ENCODE results near the gene C11orf52. TPM values are rescaled to one million over a fixed set of nuclear protein-coding genes. Genes with fewer than 3 reads are reported as not detected.
A peak's percentile ranks its signal among the peaks of the same experiment; 100 is the strongest.

C11orf52 gene
- total and polyA plus RNA-seq, 8 donors = 9.3 to 23.3 (median 12.6) TPM

GRCh38 chr11:111922803-111923202 is 4.1 kb downstream of the C11orf52 start:
- FAIRE-seq (no peak), ATAC-seq (peak in 1 of 4 donors; percentile 9), DNase-seq (peak in 3 of 6 donors; percentile 49 to 80 (median 51))
- H3K36me3 ChIP-seq = no peaks in the 10 kb centered on the region
- no peaks in the 10 kb centered on the region for H3K27me3 ChIP-seq
- 0 to 2% methylated on average over 2 of the region's 2 CpGs for WGBS, 2 donors
- no peak overlapping the region for H3K4me3 ChIP-seq
- TF ChIP-seq, protein P1, sequence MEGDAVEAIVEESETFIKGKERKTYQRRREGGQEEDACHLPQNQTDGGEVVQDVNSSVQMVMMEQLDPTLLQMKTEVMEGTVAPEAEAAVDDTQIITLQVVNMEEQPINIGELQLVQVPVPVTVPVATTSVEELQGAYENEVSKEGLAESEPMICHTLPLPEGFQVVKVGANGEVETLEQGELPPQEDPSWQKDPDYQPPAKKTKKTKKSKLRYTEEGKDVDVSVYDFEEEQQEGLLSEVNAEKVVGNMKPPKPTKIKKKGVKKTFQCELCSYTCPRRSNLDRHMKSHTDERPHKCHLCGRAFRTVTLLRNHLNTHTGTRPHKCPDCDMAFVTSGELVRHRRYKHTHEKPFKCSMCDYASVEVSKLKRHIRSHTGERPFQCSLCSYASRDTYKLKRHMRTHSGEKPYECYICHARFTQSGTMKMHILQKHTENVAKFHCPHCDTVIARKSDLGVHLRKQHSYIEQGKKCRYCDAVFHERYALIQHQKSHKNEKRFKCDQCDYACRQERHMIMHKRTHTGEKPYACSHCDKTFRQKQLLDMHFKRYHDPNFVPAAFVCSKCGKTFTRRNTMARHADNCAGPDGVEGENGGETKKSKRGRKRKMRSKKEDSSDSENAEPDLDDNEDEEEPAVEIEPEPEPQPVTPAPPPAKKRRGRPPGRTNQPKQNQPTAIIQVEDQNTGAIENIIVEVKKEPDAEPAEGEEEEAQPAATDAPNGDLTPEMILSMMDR (IDR thresholded peaks at IDR 0.05) = no peak
- H3K27ac ChIP-seq = peak overlapping the region in 3 of 4 donors; percentile 25 to 66 (median 56)
- no peaks in the 10 kb centered on the region for H3K9me3 ChIP-seq
- H3K4me1 ChIP-seq = peaks cover 31 to 49% (median 44%) of the 10 kb centered on the region in 3 donors
- intact Hi-C loops (cut with DNase I) = loop anchor here in 1 of 3 donors (5.0 kb wide), 1 partner anchor 41 kb away; no protein-coding TSS in a partner anchor

GRCh38 chr11:111923351-111923788 is 4.7 kb downstream of the C11orf52 start:
- no peak for FAIRE-seq
- ATAC-seq = no peak
- 47 to 59% methylated on average over 5 of the region's 5 CpGs for WGBS, 2 donors
- TF ChIP-seq, protein P1 (IDR thresholded peaks at IDR 0.05) = no peak
- no peak for DNase-seq
- Histone ChIP-seq H3K4me1 (peaks cover 25 to 45% (median 38%) of the 10 kb centered on the region in 3 donors), H3K36me3 (no peaks in the 10 kb centered on the region), H3K27ac (peak overlapping the region; percentile 25 to 66 (median 41)), H3K27me3 (no peaks in the 10 kb centered on the region), H3K4me3 (no peak overlapping the region), H3K9me3 (no peaks in the 10 kb centered on the region)
- intact Hi-C loops (cut with DNase I) = loop anchor here in 1 of 3 donors (5.0 kb wide), 1 partner anchor 41 kb away; no protein-coding TSS in a partner anchor

DNA sequence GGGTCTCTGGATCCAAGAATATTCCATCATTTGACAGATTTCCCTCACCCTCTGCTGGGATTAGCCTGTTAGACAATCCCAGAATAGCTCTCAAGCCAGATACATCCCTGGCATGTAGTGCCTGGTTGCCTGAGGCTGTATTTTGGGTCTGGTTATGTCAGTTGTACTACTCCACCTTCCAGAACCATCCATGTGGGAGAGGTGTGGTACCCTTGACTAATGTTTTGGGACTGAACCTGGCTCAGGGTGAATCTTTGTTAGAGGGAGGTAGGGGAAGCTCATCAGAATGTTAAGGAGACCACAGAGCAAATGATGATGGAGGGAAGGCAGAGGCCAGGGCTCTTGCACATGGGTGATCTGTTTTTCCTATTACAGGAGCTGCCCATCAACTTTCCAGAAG is 5.2 kb downstream of the C11orf52 start:
- intact Hi-C loops (cut with DNase I) = loop anchor here in 1 of 3 donors (5.0 kb wide), 1 partner anchor 42 kb away; no protein-coding TSS in a partner anchor
- H3K4me1 ChIP-seq = peaks cover 24 to 45% (median 37%) of the 10 kb centered on the region in 3 donors
- FAIRE-seq (no peak), ATAC-seq (no peak), DNase-seq (no peak)
- TF ChIP-seq, protein P1 (IDR thresholded peaks at IDR 0.05) = no peak
- H3K4me3 ChIP-seq = no peak overlapping the region
- no peaks in the 10 kb centered on the region for H3K36me3 ChIP-seq
- H3K9me3 ChIP-seq = no peaks in the 10 kb centered on the region
- no peaks in the 10 kb centered on the region for H3K27me3 ChIP-seq
- peak overlapping the region; percentile 25 to 66 (median 41) for H3K27ac ChIP-seq

- no peaks in the 10 kb centered on the region for H3K36me3 ChIP-seq
- no peak for FAIRE-seq
- TF ChIP-seq, protein P1 (IDR thresholded peaks at IDR 0.05) = no peak
- no peaks in the 10 kb centered on the region for H3K9me3 ChIP-seq
- ATAC-seq = no peak
- intact Hi-C loops (cut with DNase I) = loop anchor here in 1 of 3 donors (5.0 kb wide), 1 partner anchor 56 kb away; no protein-coding TSS in a partner anchor
- WGBS, 2 donors = 90 to 91% methylated on average over 16 of the region's 16 CpGs
- H3K27ac ChIP-seq = peak overlapping the region; percentile 61 to 91 (median 82)
- H3K4me3 ChIP-seq = peak overlapping the region in 1 of 4 donors; percentile 25
- H3K4me1 ChIP-seq = peaks cover 24 to 39% (median 37%) of the 10 kb centered on the region in 3 donors
- no peaks in the 10 kb centered on the region for H3K27me3 ChIP-seq
- peak in 2 of 6 donors; percentile 33 to 47 for DNase-seq
These were observed 7.2 kb downstream of the C11orf52 start for GRCh38 chr11:111925953-111926352.

All from pancreas (tissue), 10 donors.